Transverse colon (tissue), 4 donors: ENCODE data around the gene SMIM3.

ENCODE experiments used
- CTCF ChIP-seq, 5 experiments: fragments of 200-600 bp in 3 of 5; fragments of 450-650 bp in 2 of 5; sonication (generic) in 3 of 5; IDR thresholded peaks; 1 replicate in 2 of 5; 2 replicates in 3 of 5; pipeline ENCODE4 v1.5.1; 2016 to 2017; ENCODE audit warnings: antibody characterized with exemption in 5 of 5, inconsistent platforms in 3 of 5, mild to moderate bottlenecking in 2 of 5, moderate library complexity in 1 of 5
- EP300 ChIP-seq: sonication (generic); formaldehyde crosslinking; IDR thresholded peaks from one replicate; pipeline ENCODE4 v1.6.1; 2017; ENCODE audit warnings: antibody characterized with exemption, low read depth
- POLR2AphosphoS5 ChIP-seq, 3 donors: sonication (generic); formaldehyde crosslinking; IDR thresholded peaks; one replicate each; pipeline ENCODE4 v1.6.1; 2016; ENCODE audit warnings: antibody characterized with exemption in 3 of 3

GRCh38 chr5:150777685-150778084 lies 872 bp upstream of the SMIM3 start:
- no peak for TF ChIP-seq CTCF (IDR thresholded peaks at IDR 0.05)
- TF ChIP-seq POLR2AphosphoS5 (IDR thresholded peaks at IDR 0.05): no peak
- TF ChIP-seq EP300: no peak
